SK-N-SH (cell line): ENCODE measurements around the gene PPIL4. TPM values are rescaled to one million over a fixed set of nuclear protein-coding genes. Genes with fewer than 3 reads are reported as not detected.

ENCODE experiments used
- CTCF ChIA-PET: fragments of 300-600, 350-600 bp; formaldehyde crosslinking; extraction: SDS; loops from one replicate; lab custom pipeline; 2021; lab: Yijun Ruan, JAX
- POLR2A ChIA-PET: fragments of 350-600 bp; sonication (Branson Sonifier 250); formaldehyde crosslinking; extraction: SDS; loops from one replicate; lab custom pipeline; 2020; ENCODE audit warnings: antibody characterized with exemption, inconsistent platforms; lab: Yijun Ruan, JAX
- DNase-seq: peaks from one replicate; pipeline ENCODE4 v3.0.0; 2012
- H2AFZ ChIP-seq: fragments of 200-600 bp; sonication (generic); 2 replicates; pipeline ENCODE4 v1.8.1; 2016; ENCODE audit warnings: antibody characterized with exemption, mild to moderate bottlenecking, low read depth
- H3F3A ChIP-seq: fragments of 200-600 bp; sonication (generic); replicated peaks from 2 replicates; pipeline ENCODE3; 2016; ENCODE audit warnings: antibody characterized with exemption, mild to moderate bottlenecking; ENCODE audit not compliant: insufficient read depth
- H3K27ac ChIP-seq, 2 experiments: fragments of 200-500 bp in 1 of 2; fragments of 200-600 bp in 1 of 2; sonication (Bioruptor generic) in 1 of 2; sonication (generic), shearing (Covaris generic) in 1 of 2; 2 replicates each; pipeline versions ENCODE4 v1.5.1 to v1.6.1; 2014 to 2016; ENCODE audit warnings: low read depth in 2 of 2, inconsistent platforms in 1 of 2, low read length in 1 of 2, mild to moderate bottlenecking in 1 of 2, mixed read lengths in 1 of 2
- H3K27me3 ChIP-seq: fragments of 200-600 bp; sonication (generic), shearing (Covaris generic); 2 replicates; pipeline ENCODE4 v1.6.1; 2016; ENCODE audit warnings: mixed run types; ENCODE audit not compliant: insufficient read depth
- H3K36me3 ChIP-seq, 2 experiments: fragments of 200-500 bp in 1 of 2; fragments of 200-600 bp in 1 of 2; sonication (Bioruptor generic) in 1 of 2; sonication (generic) in 1 of 2; replicated peaks in 1 of 2; 2 replicates each; pipeline versions ENCODE3 to v1.5.1; 2014 to 2016; ENCODE audit warnings: low read length in 1 of 2, mild to moderate bottlenecking in 1 of 2; ENCODE audit not compliant: insufficient read depth in 2 of 2, control insufficient read depth in 1 of 2
- H3K4me1 ChIP-seq, 2 experiments: fragments of 200-500 bp in 1 of 2; fragments of 200-600 bp in 1 of 2; sonication (Bioruptor generic) in 1 of 2; sonication (generic), shearing (Covaris generic) in 1 of 2; 2 replicates each; pipeline versions ENCODE4 v1.5.1 to v1.6.1; 2014 to 2016; ENCODE audit warnings: low read depth in 1 of 2, low read length in 1 of 2, mixed run types in 1 of 2; ENCODE audit not compliant: insufficient read depth in 2 of 2, control insufficient read depth in 1 of 2
- H3K4me2 ChIP-seq: fragments of 200-600 bp; sonication (generic), shearing (Covaris generic); 2 replicates; pipeline ENCODE4 v1.6.1; 2017; ENCODE audit warnings: mixed run types
- H3K4me3 ChIP-seq, 2 experiments: fragments of 200-500 bp in 1 of 2; fragments of 200-600 bp in 1 of 2; sonication (Bioruptor generic) in 1 of 2; sonication (generic), shearing (Covaris generic) in 1 of 2; 2 replicates each; pipeline versions ENCODE4 v1.5.1 to v1.8.1; 2014 to 2016; ENCODE audit warnings: low read depth in 2 of 2, inconsistent platforms in 1 of 2, low read length in 1 of 2, mild to moderate bottlenecking in 1 of 2, mixed read lengths in 1 of 2, moderate library complexity in 1 of 2
- H3K79me2 ChIP-seq: fragments of 200-600 bp; sonication (generic); 2 replicates; pipeline ENCODE4 v1.8.1; 2017; ENCODE audit warnings: mild to moderate bottlenecking; ENCODE audit not compliant: insufficient read depth
- H3K9ac ChIP-seq: fragments of 200-600 bp; sonication (generic); 2 replicates; pipeline ENCODE4 v1.6.1; 2017; ENCODE audit warnings: mixed run types
- H3K9me2 ChIP-seq: fragments of 200-600 bp; sonication (generic); 2 replicates; pipeline ENCODE4 v1.6.1; 2017; ENCODE audit warnings: mixed run types
- H3K9me3 ChIP-seq: fragments of 200-600 bp; sonication (generic); 2 replicates; pipeline ENCODE4 v1.6.1; 2017; ENCODE audit warnings: mixed run types, mild to moderate bottlenecking, moderate library complexity
- H4K20me1 ChIP-seq: fragments of 200-600 bp; sonication (generic); 2 replicates; pipeline ENCODE4 v1.6.1; 2017; ENCODE audit warnings: mild to moderate bottlenecking, mixed run types; ENCODE audit not compliant: insufficient read depth
- CHD2 ChIP-seq: fragments of 150-350 bp; IDR thresholded peaks from 2 replicates; pipeline ENCODE4 v1.6.1; 2018; ENCODE audit warnings: low read length; ENCODE audit not compliant: partially characterized antibody
- EP300 ChIP-seq, 2 experiments: IDR thresholded peaks; 2 replicates each; pipeline versions ENCODE4 v1.4.0 to v1.6.1; 2012; ENCODE audit warnings: borderline replicate concordance in 1 of 2, low read depth in 1 of 2, low read length in 1 of 2
- EZH2phosphoT487 ChIP-seq: fragments of 200-600 bp; sonication (generic); IDR thresholded peaks from 2 replicates; pipeline ENCODE4 v1.6.1; 2017; ENCODE audit warnings: low read depth, mixed run types, mild to moderate bottlenecking, antibody characterized with exemption, moderate library complexity, borderline replicate concordance
- FOXJ3 ChIP-seq: sonication (generic); formaldehyde crosslinking; IDR thresholded peaks from 2 replicates; pipeline ENCODE4 v1.5.1; 2020; ENCODE audit warnings: mild to moderate bottlenecking, missing genetic modification reagents
- FOXM1 ChIP-seq: IDR thresholded peaks from 2 replicates; pipeline ENCODE4 v1.4.0; 2012; ENCODE audit warnings: low read depth, mild to moderate bottlenecking
- MEF2A ChIP-seq: IDR thresholded peaks from 2 replicates; pipeline ENCODE4 v1.4.0; 2012; ENCODE audit warnings: low read depth, borderline replicate concordance
- MXI1 ChIP-seq: IDR thresholded peaks from 2 replicates; pipeline ENCODE4 v1.6.1; 2012; ENCODE audit warnings: mild to moderate bottlenecking, low read depth, low read length, improper control_type of control experiment
- NFIC ChIP-seq: IDR thresholded peaks from 2 replicates; pipeline ENCODE4 v1.4.0; 2012; ENCODE audit warnings: borderline replicate concordance
- NRF1 ChIP-seq: IDR thresholded peaks from 2 replicates; pipeline ENCODE4 v1.6.1; 2012; ENCODE audit warnings: low read depth, mild to moderate bottlenecking, low read length
- POLR2AphosphoS5 ChIP-seq: IDR thresholded peaks from 2 replicates; pipeline ENCODE4 v1.6.1; 2012; ENCODE audit warnings: low read depth, low read length
- RAD21 ChIP-seq: IDR thresholded peaks from 2 replicates; pipeline ENCODE4 v1.6.1; 2012; ENCODE audit warnings: mild to moderate bottlenecking, low read length
- RCOR1 ChIP-seq: fragments of 150-350 bp; IDR thresholded peaks from 2 replicates; pipeline ENCODE4 v1.6.1; 2017; ENCODE audit warnings: antibody characterized with exemption, low read length
- RXRA ChIP-seq: IDR thresholded peaks from 2 replicates; pipeline ENCODE4 v1.4.0; 2012; ENCODE audit warnings: low read depth, mild to moderate bottlenecking, borderline replicate concordance
- SIN3A ChIP-seq: IDR thresholded peaks from 2 replicates; pipeline ENCODE4 v1.6.1; 2012; ENCODE audit warnings: low read depth, mild to moderate bottlenecking, low read length, moderate library complexity, borderline replicate concordance
- WGBS: methylation state at CpG from one replicate; pipeline ENCODE4 v1.1.6; 2017; ENCODE audit warnings: low lambda C conversion rate; 5-methylcytosine and 5-hydroxymethylcytosine counted together
- polyA plus RNA-seq, 3 experiments: library from polyadenylated mRNA; depleted of rRNA; stranded (reverse); fragments of >200 nt; gene quantifications; 2 replicates each; pipeline ENCODE4 v1.2.3, GENCODE V29; 2012
- TF ChIP-seq, protein P1 (sequence below): IDR thresholded peaks from 2 replicates; pipeline ENCODE4 v1.6.1; 2012; ENCODE audit warnings: mild to moderate bottlenecking, low read depth, low read length, moderate library complexity
- TF ChIP-seq, protein P2 (sequence below): IDR thresholded peaks from 2 replicates; pipeline ENCODE4 v1.4.0; 2012; ENCODE audit warnings: low read depth

The PPIL4 gene
- polyA plus RNA-seq, 1 of the 3 experiments (the other 2 are of a cell fraction): 3.3 TPM

DNA sequence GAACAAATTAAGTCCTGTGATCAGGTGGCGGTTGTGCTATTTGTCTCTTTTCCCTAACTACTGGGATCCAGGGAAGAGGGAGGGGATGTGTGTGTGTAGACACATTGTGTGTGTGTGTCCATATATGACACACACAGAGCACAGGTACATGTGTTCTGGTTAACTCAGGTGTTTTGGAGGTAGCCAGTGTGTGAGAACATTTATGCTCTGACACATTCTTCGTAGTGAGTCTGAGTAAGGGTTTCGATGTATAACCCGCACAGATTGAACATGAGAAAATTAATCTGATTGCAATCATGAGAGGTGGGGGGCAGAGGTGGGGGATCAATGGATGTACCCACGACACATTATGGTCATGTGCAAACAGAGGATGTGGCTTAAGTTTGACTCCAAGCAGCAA is 73.6 kb downstream of the PPIL4 start:
- CTCF ChIA-PET: no interaction called here
- POLR2A ChIA-PET: no interaction called here

DNA sequence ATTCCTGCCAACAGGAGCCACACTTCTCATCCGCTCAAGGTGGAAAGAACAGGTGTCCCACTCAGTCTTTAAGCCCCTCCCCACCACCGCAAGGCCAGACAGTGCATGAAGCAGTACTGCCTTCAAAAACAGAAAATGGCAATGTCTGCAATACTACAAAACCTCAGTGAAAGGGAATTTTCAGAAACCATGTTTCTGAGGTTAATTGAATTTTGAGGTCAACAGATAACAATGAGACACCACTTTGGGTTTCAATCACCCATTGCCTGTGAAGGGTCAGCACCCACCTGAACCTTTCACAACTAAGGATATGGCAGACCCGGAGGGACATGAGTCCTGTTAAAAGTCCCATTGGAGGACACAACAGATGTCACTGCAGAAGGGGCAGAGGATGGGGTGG is 74.0 kb downstream of the PPIL4 start:
- 65% methylated on average over 3 of the region's 3 CpGs for WGBS
- no peak overlapping the region for H3K27ac ChIP-seq
- no peak overlapping the region for H2AFZ ChIP-seq
- H3K79me2 ChIP-seq: no peaks in the 10 kb centered on the region
- no peaks in the 10 kb centered on the region for H3K27me3 ChIP-seq
- H3K36me3 ChIP-seq: no peaks in the 10 kb centered on the region
- ChIA-PET POLR2A (no interaction called here), CTCF (no interaction called here)
- H3K9me2 ChIP-seq: no peaks in the 10 kb centered on the region
- H3K4me1 ChIP-seq: no peaks in the 10 kb centered on the region
- TF ChIP-seq, protein P1, sequence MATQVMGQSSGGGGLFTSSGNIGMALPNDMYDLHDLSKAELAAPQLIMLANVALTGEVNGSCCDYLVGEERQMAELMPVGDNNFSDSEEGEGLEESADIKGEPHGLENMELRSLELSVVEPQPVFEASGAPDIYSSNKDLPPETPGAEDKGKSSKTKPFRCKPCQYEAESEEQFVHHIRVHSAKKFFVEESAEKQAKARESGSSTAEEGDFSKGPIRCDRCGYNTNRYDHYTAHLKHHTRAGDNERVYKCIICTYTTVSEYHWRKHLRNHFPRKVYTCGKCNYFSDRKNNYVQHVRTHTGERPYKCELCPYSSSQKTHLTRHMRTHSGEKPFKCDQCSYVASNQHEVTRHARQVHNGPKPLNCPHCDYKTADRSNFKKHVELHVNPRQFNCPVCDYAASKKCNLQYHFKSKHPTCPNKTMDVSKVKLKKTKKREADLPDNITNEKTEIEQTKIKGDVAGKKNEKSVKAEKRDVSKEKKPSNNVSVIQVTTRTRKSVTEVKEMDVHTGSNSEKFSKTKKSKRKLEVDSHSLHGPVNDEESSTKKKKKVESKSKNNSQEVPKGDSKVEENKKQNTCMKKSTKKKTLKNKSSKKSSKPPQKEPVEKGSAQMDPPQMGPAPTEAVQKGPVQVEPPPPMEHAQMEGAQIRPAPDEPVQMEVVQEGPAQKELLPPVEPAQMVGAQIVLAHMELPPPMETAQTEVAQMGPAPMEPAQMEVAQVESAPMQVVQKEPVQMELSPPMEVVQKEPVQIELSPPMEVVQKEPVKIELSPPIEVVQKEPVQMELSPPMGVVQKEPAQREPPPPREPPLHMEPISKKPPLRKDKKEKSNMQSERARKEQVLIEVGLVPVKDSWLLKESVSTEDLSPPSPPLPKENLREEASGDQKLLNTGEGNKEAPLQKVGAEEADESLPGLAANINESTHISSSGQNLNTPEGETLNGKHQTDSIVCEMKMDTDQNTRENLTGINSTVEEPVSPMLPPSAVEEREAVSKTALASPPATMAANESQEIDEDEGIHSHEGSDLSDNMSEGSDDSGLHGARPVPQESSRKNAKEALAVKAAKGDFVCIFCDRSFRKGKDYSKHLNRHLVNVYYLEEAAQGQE: no peak
- TF ChIP-seq RXRA (no peak), CHD2 (no peak), NRF1 (no peak), EP300 (IDR thresholded peaks at IDR 0.05; ENCODE audit: borderline replicate concordance in 1 of 2, low read depth in 1 of 2, low read length in 1 of 2) (no peak), EZH2phosphoT487 (no peak), FOXJ3 (CRISPR knock-in tag) (no peak), NFIC (no peak), FOXM1 (no peak), SIN3A (no peak), RAD21 (no peak), POLR2AphosphoS5 (no peak), MEF2A (no peak)
- no peak for DNase-seq
- no peak overlapping the region for H3K9ac ChIP-seq
- H3K9me3 ChIP-seq: no peaks in the 10 kb centered on the region
- no peaks in the 10 kb centered on the region for H4K20me1 ChIP-seq
- H3K4me2 ChIP-seq: no peak overlapping the region
- H3F3A ChIP-seq: no peaks in the 10 kb centered on the region
- no peak overlapping the region for H3K4me3 ChIP-seq

More for the DNA sequence above, 73.6 kb downstream of the PPIL4 start:
- Histone ChIP-seq H3K79me2 (no peaks in the 10 kb centered on the region), H3K4me3 (no peak overlapping the region), H3K27me3 (no peaks in the 10 kb centered on the region), H3K27ac (no peak overlapping the region), H3K9ac (no peak overlapping the region), H3K4me2 (no peak overlapping the region), H4K20me1 (no peaks in the 10 kb centered on the region)
- WGBS: 90% methylated on average over 5 of the region's 5 CpGs
- TF ChIP-seq RXRA (no peak), RCOR1 (no peak), RAD21 (no peak), MXI1 (no peak), EZH2phosphoT487 (no peak), NFIC (no peak)
- TF ChIP-seq, protein P2, sequence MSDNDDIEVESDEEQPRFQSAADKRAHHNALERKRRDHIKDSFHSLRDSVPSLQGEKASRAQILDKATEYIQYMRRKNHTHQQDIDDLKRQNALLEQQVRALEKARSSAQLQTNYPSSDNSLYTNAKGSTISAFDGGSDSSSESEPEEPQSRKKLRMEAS: no peak
- TF ChIP-seq, all 33 proteins: peak for 0
- H2AFZ ChIP-seq: no peak overlapping the region
- no peaks in the 10 kb centered on the region for H3K36me3 ChIP-seq
- no peaks in the 10 kb centered on the region for H3K9me3 ChIP-seq
- no peaks in the 10 kb centered on the region for H3K9me2 ChIP-seq
- DNase-seq: no peak
- no peaks in the 10 kb centered on the region for H3F3A ChIP-seq
- H3K4me1 ChIP-seq: no peaks in the 10 kb centered on the region
